ENCODE data around the gene TGFBR3. TPM values are rescaled to one million over a fixed set of nuclear protein-coding genes. Genes with fewer than 3 reads are reported as not detected.

TGFBR3 gene
- total RNA-seq, 1 donor from 2014 or later = 51.7 TPM

GRCh38 chr1:91712393-91712792, 173.6 kb downstream of the TGFBR3 start:
- no peaks in the 10 kb centered on the region for H3K9me3 ChIP-seq
- TF ChIP-seq CTCF (IDR thresholded peaks at IDR 0.05) = no peak
- H3K36me3 ChIP-seq = peaks cover 49% of the 10 kb centered on the region
- H3K4me3 ChIP-seq = no peak overlapping the region
- ATAC-seq (no peak), DNase-seq (no peak)
- H3K27me3 ChIP-seq (ENCODE audit: low read depth) = no peaks in the 10 kb centered on the region
- H3K4me1 ChIP-seq = peaks cover 22% of the 10 kb centered on the region
- intact Hi-C loops (cut with DNase I) = no loop called here
- peak overlapping the region; percentile 56 for H3K27ac ChIP-seq

- no peak overlapping the region for H3K27ac ChIP-seq
- H3K36me3 ChIP-seq = peaks cover 53% of the 10 kb centered on the region
These were observed 174.3 kb downstream of the TGFBR3 start for GRCh38 chr1:91711504-91712247.

GRCh38 chr1:91710261-91710660, 175.7 kb downstream of the TGFBR3 start:
- Histone ChIP-seq H3K27ac (no peak overlapping the region), H3K36me3 (peaks cover 50% of the 10 kb centered on the region)
- intact Hi-C loops (cut with DNase I) = no loop called here

More at GRCh38 chr1:91711504-91712247, 174.3 kb downstream of the TGFBR3 start:
- TF ChIP-seq CTCF (IDR thresholded peaks at IDR 0.05) = no peak
- H3K9me3 ChIP-seq = no peaks in the 10 kb centered on the region
- intact Hi-C loops (cut with DNase I) = no loop called here
- H3K4me1 ChIP-seq = peaks cover 22% of the 10 kb centered on the region
- DNase-seq (no peak), ATAC-seq (no peak)
- no peak overlapping the region for H3K4me3 ChIP-seq
- no peaks in the 10 kb centered on the region for H3K27me3 ChIP-seq (ENCODE audit: low read depth)

GRCh38 chr1:91708691-91709090, 177.3 kb downstream of the TGFBR3 start:
- Histone ChIP-seq H3K9me3 (no peaks in the 10 kb centered on the region), H3K4me3 (no peak overlapping the region), H3K27me3 (ENCODE audit: low read depth) (no peaks in the 10 kb centered on the region), H3K27ac (no peak overlapping the region), H3K4me1 (peaks cover 17% of the 10 kb centered on the region), H3K36me3 (peaks cover 55% of the 10 kb centered on the region)
- DNase-seq = no peak
- no peak for ATAC-seq
- intact Hi-C loops (cut with DNase I) = no loop called here
- no peak for TF ChIP-seq CTCF (IDR thresholded peaks at IDR 0.05)

More at GRCh38 chr1:91710261-91710660, 175.7 kb downstream of the TGFBR3 start:
- no peaks in the 10 kb centered on the region for H3K27me3 ChIP-seq (ENCODE audit: low read depth)
- peaks cover 22% of the 10 kb centered on the region for H3K4me1 ChIP-seq
- no peak for DNase-seq
- no peak for ATAC-seq
- H3K9me3 ChIP-seq = no peaks in the 10 kb centered on the region
- TF ChIP-seq CTCF (IDR thresholded peaks at IDR 0.05) = no peak
- H3K4me3 ChIP-seq = no peak overlapping the region

GRCh38 chr1:91707890-91708218, 178.1 kb downstream of the TGFBR3 start:
- no peak for DNase-seq
- H3K4me1 ChIP-seq = peaks cover 10% of the 10 kb centered on the region
- ATAC-seq = no peak
- no peak overlapping the region for H3K27ac ChIP-seq
- TF ChIP-seq CTCF (IDR thresholded peaks at IDR 0.05) = no peak
- no peak overlapping the region for H3K4me3 ChIP-seq
- H3K36me3 ChIP-seq = peaks cover 55% of the 10 kb centered on the region
- intact Hi-C loops (cut with DNase I) = no loop called here
- no peaks in the 10 kb centered on the region for H3K27me3 ChIP-seq (ENCODE audit: low read depth)
- H3K9me3 ChIP-seq = no peaks in the 10 kb centered on the region
